GM12891 (cell line): ENCODE results near the gene WDR26.
A peak's percentile ranks its signal among the peaks of the same experiment; 100 is the strongest.

ENCODE experiments used
- DNase-seq: peaks from one replicate; pipeline ENCODE4 v3.0.0; 2011; ENCODE audit warnings: low spot score; ENCODE audit not compliant: insufficient read length
- FAIRE-seq: peaks from 2 replicates; lab custom pipeline; 2011; peaks lifted over from hg19 to GRCh38; lab: Jason Lieb, UNC
- PAX5 ChIP-seq: IDR thresholded peaks from 2 replicates; pipeline ENCODE4 v1.6.1; 2011; ENCODE audit warnings: low read length, moderate library complexity, mild to moderate bottlenecking; ENCODE audit not compliant: insufficient read depth, severe bottlenecking
- POLR2A ChIP-seq: IDR thresholded peaks from 2 replicates; pipeline ENCODE4 v1.6.1; 2011; ENCODE audit warnings: low read depth, low read length, control low read depth
- POLR2AphosphoS5 ChIP-seq: IDR thresholded peaks from 2 replicates; pipeline ENCODE4 v1.6.1; 2011; ENCODE audit warnings: low read depth, low read length, control low read depth
- POU2F2 ChIP-seq: IDR thresholded peaks from 2 replicates; pipeline ENCODE4 v1.6.1; 2011; ENCODE audit warnings: low read depth, mild to moderate bottlenecking, control low read depth, low read length, moderate library complexity
- SPI1 ChIP-seq: IDR thresholded peaks from 2 replicates; pipeline ENCODE4 v1.6.1; 2011; ENCODE audit warnings: low read depth, low read length, control low read depth
- TAF1 ChIP-seq: IDR thresholded peaks from 2 replicates; pipeline ENCODE4 v1.6.1; 2011; ENCODE audit warnings: low read depth, low read length, control low read depth

The WDR26 gene

GRCh38 chr1:224393294-224393693, 41.3 kb downstream of the WDR26 start:
- DNase-seq (no peak), FAIRE-seq (no peak)
- TF ChIP-seq TAF1 (no peak), SPI1 (no peak)

GRCh38 chr1:224392411-224393249, 42.0 kb downstream of the WDR26 start:
- DNase-seq: no peak
- TF ChIP-seq SPI1 (no peak), POU2F2 (no peak), TAF1 (no peak), POLR2A (no peak), POLR2AphosphoS5 (no peak), PAX5 (no peak)

GRCh38 chr1:224390517-224390916, 44.1 kb downstream of the WDR26 start:
- DNase-seq (no peak), FAIRE-seq (no peak)
- TF ChIP-seq POU2F2: no peak
- TF ChIP-seq TAF1: no peak
- TF ChIP-seq POLR2A: no peak
- TF ChIP-seq PAX5: no peak
- no peak for TF ChIP-seq POLR2AphosphoS5
- TF ChIP-seq SPI1: no peak

More at GRCh38 chr1:224392411-224393249, 42.0 kb downstream of the WDR26 start:
- no peak for FAIRE-seq

- DNase-seq (no peak), FAIRE-seq (no peak)
- TF ChIP-seq SPI1 (no peak), POLR2AphosphoS5 (no peak), PAX5 (no peak), TAF1 (no peak), POU2F2 (no peak), POLR2A (no peak)
These were observed 46.7 kb downstream of the WDR26 start for GRCh38 chr1:224387943-224388342.

- FAIRE-seq (peak; percentile 28), DNase-seq (no peak)
- TF ChIP-seq TAF1 (no peak), POLR2AphosphoS5 (no peak; the same call in 1 of the 2 replicates), POLR2A (no peak; the same call in 1 of the 2 replicates), POU2F2 (no peak), SPI1 (no peak), PAX5 (no peak)
These were observed 47.2 kb downstream of the WDR26 start for GRCh38 chr1:224387302-224387912.

- FAIRE-seq: no peak
These were observed 51.4 kb downstream of the WDR26 start for GRCh38 chr1:224383218-224383617.

GRCh38 chr1:224381880-224382548, 52.6 kb downstream of the WDR26 start:
- TF ChIP-seq POU2F2: no peak
- no peak for TF ChIP-seq SPI1
- no peak for TF ChIP-seq PAX5
- no peak for TF ChIP-seq POLR2AphosphoS5
- no peak for TF ChIP-seq POLR2A
- no peak for TF ChIP-seq TAF1
- DNase-seq (no peak), FAIRE-seq (peak; percentile 28)

More at GRCh38 chr1:224383218-224383617, 51.4 kb downstream of the WDR26 start:
- TF ChIP-seq PAX5: no peak
- TF ChIP-seq SPI1: no peak
- no peak for TF ChIP-seq TAF1
- TF ChIP-seq POLR2AphosphoS5: no peak
- no peak for TF ChIP-seq POU2F2
- no peak for TF ChIP-seq POLR2A
- no peak for DNase-seq

GRCh38 chr1:224380003-224380402, 54.6 kb downstream of the WDR26 start:
- DNase-seq: no peak
- peak; percentile 92 for FAIRE-seq
- peak; percentile 55; the same call in 1 of the 2 replicates for TF ChIP-seq SPI1
- TF ChIP-seq POLR2A: no peak
- no peak for TF ChIP-seq TAF1
- no peak for TF ChIP-seq PAX5
- TF ChIP-seq POU2F2: no peak
